Measurements from ENCODE around the gene ISYNA1.

ISYNA1 gene

DNA sequence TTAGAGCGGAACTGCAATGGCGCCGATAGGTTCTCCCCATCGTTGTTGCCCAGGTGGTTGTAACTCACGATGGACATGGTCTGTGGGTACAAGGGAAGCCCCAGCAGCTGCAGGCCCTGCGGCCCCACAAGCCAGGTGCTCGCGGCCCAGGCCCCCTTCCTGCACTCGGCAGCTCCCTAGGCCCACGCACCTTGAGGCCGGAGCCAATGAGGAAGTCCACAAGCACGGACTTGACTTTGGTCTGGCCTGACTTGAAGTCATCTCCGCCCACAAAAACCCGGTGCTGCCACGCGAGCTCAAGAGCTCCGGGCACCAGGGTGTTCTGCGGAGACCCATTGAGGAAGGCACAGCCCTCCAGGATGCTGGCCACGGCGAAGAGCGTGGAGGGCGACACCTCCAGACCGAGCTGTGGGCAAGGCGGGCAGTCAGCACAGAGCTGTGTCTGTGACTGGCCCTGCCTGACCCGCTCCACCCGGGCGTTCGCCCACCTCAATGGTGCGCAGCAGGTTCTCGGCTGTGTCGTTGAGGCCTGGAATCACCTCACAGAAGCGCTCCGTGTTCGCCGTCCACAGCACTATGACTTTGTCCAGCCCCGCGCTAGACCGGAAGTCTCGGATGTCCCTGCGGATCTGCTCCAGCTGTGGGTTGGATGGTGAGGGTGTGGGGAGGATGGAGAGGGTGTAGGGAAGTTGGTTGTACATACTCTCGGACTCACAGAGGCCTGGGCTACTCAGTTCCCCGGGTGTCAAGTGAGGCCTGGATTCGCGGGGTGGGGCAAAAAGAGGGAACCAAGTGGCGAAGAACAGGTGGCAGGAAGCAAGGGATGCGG is 1.9 kb downstream of the ISYNA1 start:
- H3K79me1 ChIP-seq (ENCODE audit: low read length), result peaks cover 41% of the 10 kb centered on the region
- H3K27ac ChIP-seq (ENCODE audit: low read depth, low read length), result no peak overlapping the region
- WGBS (ENCODE audit: extremely low coverage, insufficient coverage, insufficient read length), result no CpG with 5 or more reads among the region's 46 CpGs
- peak in 1 of 2 donors; percentile 22 for DNase-seq
- H3K79me2 ChIP-seq (ENCODE audit: control insufficient read depth, insufficient read depth, low read length, poor library complexity), result peaks cover 16% of the 10 kb centered on the region
- H3K18ac ChIP-seq (ENCODE audit: low read length), result peak overlapping the region; percentile 10
- H3K4ac ChIP-seq (ENCODE audit: low read depth, low read length), result peak overlapping the region; percentile 59
- H3K23ac ChIP-seq (ENCODE audit: low read length), result no peak overlapping the region
- H2AFZ ChIP-seq (ENCODE audit: insufficient read depth, low read length, poor library complexity), result no peak overlapping the region
- H3K9ac ChIP-seq (ENCODE audit: low read length), result no peak overlapping the region
- H3K4me1 ChIP-seq (ENCODE audit: control insufficient read depth in 1 of 2, insufficient read depth in 2 of 2, low read length in 2 of 2), result peaks cover 39 to 55% of the 10 kb centered on the region in 2 experiments
- no peak overlapping the region for H4K12ac ChIP-seq (ENCODE audit: low read depth, low read length)
- H2BK120ac ChIP-seq (ENCODE audit: insufficient read depth, low read length, poor library complexity), result no peak overlapping the region
- peaks cover 23 to 24% of the 10 kb centered on the region in 2 experiments for H3K36me3 ChIP-seq (ENCODE audit: control insufficient read depth in 1 of 2, insufficient read depth in 2 of 2, low read length in 2 of 2)
- H3K4me3 ChIP-seq (ENCODE audit: low read depth, low read length), result no peak overlapping the region
- no peak overlapping the region for H2BK12ac ChIP-seq (ENCODE audit: low read length)
- no peak overlapping the region for H4K91ac ChIP-seq (ENCODE audit: low read depth, low read length)
- H2BK5ac ChIP-seq (ENCODE audit: low read depth, low read length, poor library complexity), result no peak overlapping the region
- peak overlapping the region; percentile 79 for H3K4me2 ChIP-seq (ENCODE audit: low read length)
- no peak overlapping the region for H4K8ac ChIP-seq (ENCODE audit: low read depth, low read length)
- H2AK5ac ChIP-seq (ENCODE audit: low read length), result no peak overlapping the region
- no peak overlapping the region for H3K14ac ChIP-seq (ENCODE audit: low read length)
- no peaks in the 10 kb centered on the region for H3K27me3 ChIP-seq (ENCODE audit: insufficient read depth, low read length)
- peaks cover 2% of the 10 kb centered on the region for H3K9me3 ChIP-seq (ENCODE audit: insufficient read depth, low read depth, low read length)

GRCh38 chr19:18435178-18435841 is 2.6 kb downstream of the ISYNA1 start:
- H2BK120ac ChIP-seq (ENCODE audit: insufficient read depth, low read length, poor library complexity), result no peak overlapping the region
- H3K4me3 ChIP-seq (ENCODE audit: low read depth, low read length), result no peak overlapping the region
- H4K12ac ChIP-seq (ENCODE audit: low read depth, low read length), result no peak overlapping the region
- no peak overlapping the region for H2AFZ ChIP-seq (ENCODE audit: insufficient read depth, low read length, poor library complexity)
- peak in 1 of 2 donors; percentile 19 for DNase-seq
- H3K14ac ChIP-seq (ENCODE audit: low read length), result no peak overlapping the region
- no peak overlapping the region for H4K8ac ChIP-seq (ENCODE audit: low read depth, low read length)
- peaks cover 35 to 48% of the 10 kb centered on the region in 2 experiments for H3K4me1 ChIP-seq (ENCODE audit: control insufficient read depth in 1 of 2, insufficient read depth in 2 of 2, low read length in 2 of 2)
- no peak overlapping the region for H2BK5ac ChIP-seq (ENCODE audit: low read depth, low read length, poor library complexity)
- H4K91ac ChIP-seq (ENCODE audit: low read depth, low read length), result no peak overlapping the region
- peaks cover 23 to 28% of the 10 kb centered on the region in 2 experiments for H3K36me3 ChIP-seq (ENCODE audit: control insufficient read depth in 1 of 2, insufficient read depth in 2 of 2, low read length in 2 of 2)
- no peaks in the 10 kb centered on the region for H3K27me3 ChIP-seq (ENCODE audit: insufficient read depth, low read length)
- no CpG with 5 or more reads among the region's 49 CpGs for WGBS (ENCODE audit: extremely low coverage, insufficient coverage, insufficient read length)
- no peak overlapping the region for H2BK12ac ChIP-seq (ENCODE audit: low read length)
- no peak overlapping the region for H3K4ac ChIP-seq (ENCODE audit: low read depth, low read length)
- H3K18ac ChIP-seq (ENCODE audit: low read length), result no peak overlapping the region
- no peak overlapping the region for H2AK5ac ChIP-seq (ENCODE audit: low read length)
- H3K23ac ChIP-seq (ENCODE audit: low read length), result no peak overlapping the region
- no peak overlapping the region for H3K9ac ChIP-seq (ENCODE audit: low read length)
- peaks cover 16% of the 10 kb centered on the region for H3K79me2 ChIP-seq (ENCODE audit: control insufficient read depth, insufficient read depth, low read length, poor library complexity)
- no peak overlapping the region for H3K27ac ChIP-seq (ENCODE audit: low read depth, low read length)
- peaks cover 2% of the 10 kb centered on the region for H3K9me3 ChIP-seq (ENCODE audit: insufficient read depth, low read depth, low read length)
- H3K4me2 ChIP-seq (ENCODE audit: low read length), result no peak overlapping the region
- peaks cover 39% of the 10 kb centered on the region for H3K79me1 ChIP-seq (ENCODE audit: low read length)

DNA sequence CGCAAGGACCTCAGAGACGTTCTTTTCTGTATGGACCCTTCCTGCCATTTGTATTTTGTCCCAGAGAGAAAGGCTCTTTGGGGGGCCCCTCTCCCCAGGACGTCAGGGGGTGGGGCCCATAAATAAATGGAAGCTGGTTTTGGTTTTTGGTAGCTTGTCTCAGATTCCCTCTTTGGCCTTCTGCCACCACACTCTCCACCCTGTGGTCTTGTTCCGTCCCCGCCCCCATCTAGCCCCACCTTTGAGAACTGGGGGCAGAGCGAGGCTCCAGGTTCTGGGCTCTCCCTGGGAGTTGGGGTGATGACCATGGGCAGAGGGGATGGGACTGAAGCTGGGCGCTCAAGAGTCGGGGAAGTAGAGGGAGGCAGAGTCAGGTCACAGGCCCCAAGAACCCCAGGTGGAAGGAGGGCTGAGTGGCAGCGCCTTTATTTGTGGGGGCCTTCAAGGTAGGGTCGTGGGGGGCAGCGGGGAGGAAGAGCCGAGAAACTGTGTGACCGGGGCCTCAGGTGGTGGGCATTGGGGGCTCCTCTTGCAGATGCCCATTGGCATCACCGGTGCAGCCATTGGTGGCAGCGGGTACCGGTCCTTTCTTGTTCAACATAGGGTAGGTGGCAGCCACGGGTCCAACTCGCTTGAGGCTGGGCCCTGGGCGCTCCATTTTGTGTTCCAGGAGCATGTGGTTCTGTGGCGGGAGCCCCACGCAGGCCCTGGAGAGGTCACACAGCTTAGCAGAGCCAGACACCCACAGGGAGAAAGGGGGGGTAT is 3.3 kb downstream of the ISYNA1 start:
- Histone ChIP-seq H4K12ac (ENCODE audit: low read depth, low read length) (no peak overlapping the region), H4K8ac (ENCODE audit: low read depth, low read length) (no peak overlapping the region)
- no CpG with 5 or more reads among the region's 21 CpGs for WGBS (ENCODE audit: extremely low coverage, insufficient coverage, insufficient read length)

DNA sequence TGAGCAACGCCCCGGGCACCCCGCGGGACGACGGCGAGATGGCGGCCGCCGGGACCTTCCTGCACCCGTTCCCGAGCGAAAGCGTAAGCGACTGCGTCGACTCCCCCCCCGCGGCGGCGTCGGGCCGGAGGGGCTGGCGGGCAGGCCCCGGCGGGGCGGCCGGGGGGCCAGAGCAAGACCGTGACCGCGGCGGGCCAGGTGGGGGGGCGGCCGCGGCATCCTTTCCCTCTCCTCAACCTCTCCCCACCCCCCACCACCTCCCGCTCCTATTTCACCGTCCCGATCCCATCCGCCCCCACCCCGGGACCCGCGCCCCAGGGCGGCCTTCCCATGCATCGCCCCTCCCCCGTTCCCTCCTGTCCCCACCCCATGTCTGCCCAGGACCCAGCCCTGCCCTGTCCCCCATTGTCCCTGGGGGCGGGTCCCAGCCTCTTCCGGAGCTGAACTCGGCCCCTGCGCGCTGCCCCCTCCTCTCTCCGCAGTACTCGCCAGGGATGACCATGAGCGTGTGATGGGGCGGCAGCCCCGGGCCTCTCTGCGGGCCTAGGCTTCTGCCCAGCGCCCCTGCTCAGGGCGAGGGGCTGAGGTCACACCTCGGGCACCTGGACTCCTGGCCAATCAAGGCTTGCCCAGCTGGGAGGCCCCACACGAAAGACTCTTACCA is 4.1 kb downstream of the ISYNA1 start:
- WGBS (ENCODE audit: extremely low coverage, insufficient coverage, insufficient read length), result no CpG with 5 or more reads among the region's 60 CpGs
- DNase-seq, result peak in 1 of 2 donors; percentile 27
- H3K4me3 ChIP-seq (ENCODE audit: low read depth, low read length), result peak overlapping the region; percentile 52

More for the DNA sequence above, 3.3 kb downstream of the ISYNA1 start:
- no peak overlapping the region for H2AFZ ChIP-seq (ENCODE audit: insufficient read depth, low read length, poor library complexity)
- H3K4me3 ChIP-seq (ENCODE audit: low read depth, low read length), result no peak overlapping the region
- no peaks in the 10 kb centered on the region for H3K27me3 ChIP-seq (ENCODE audit: insufficient read depth, low read length)
- no peak for DNase-seq
- H3K79me2 ChIP-seq (ENCODE audit: control insufficient read depth, insufficient read depth, low read length, poor library complexity), result peaks cover 17% of the 10 kb centered on the region
- peaks cover 2% of the 10 kb centered on the region for H3K9me3 ChIP-seq (ENCODE audit: insufficient read depth, low read depth, low read length)
- peak overlapping the region; percentile 64 for H2BK5ac ChIP-seq (ENCODE audit: low read depth, low read length, poor library complexity)
- no peak overlapping the region for H4K91ac ChIP-seq (ENCODE audit: low read depth, low read length)
- H3K4ac ChIP-seq (ENCODE audit: low read depth, low read length), result peak overlapping the region; percentile 37
- H3K4me2 ChIP-seq (ENCODE audit: low read length), result peak overlapping the region; percentile 52
- H3K23ac ChIP-seq (ENCODE audit: low read length), result no peak overlapping the region
- H2BK120ac ChIP-seq (ENCODE audit: insufficient read depth, low read length, poor library complexity), result no peak overlapping the region
- peak overlapping the region; percentile 52 for H3K18ac ChIP-seq (ENCODE audit: low read length)
- peaks cover 23 to 28% of the 10 kb centered on the region in 2 experiments for H3K36me3 ChIP-seq (ENCODE audit: control insufficient read depth in 1 of 2, insufficient read depth in 2 of 2, low read length in 2 of 2)
- H2BK12ac ChIP-seq (ENCODE audit: low read length), result no peak overlapping the region
- no peak overlapping the region for H3K14ac ChIP-seq (ENCODE audit: low read length)
- no peak overlapping the region for H3K9ac ChIP-seq (ENCODE audit: low read length)
- peaks cover 32 to 46% of the 10 kb centered on the region in 2 experiments for H3K4me1 ChIP-seq (ENCODE audit: control insufficient read depth in 1 of 2, insufficient read depth in 2 of 2, low read length in 2 of 2)
- no peak overlapping the region for H2AK5ac ChIP-seq (ENCODE audit: low read length)
- H3K79me1 ChIP-seq (ENCODE audit: low read length), result peaks cover 37% of the 10 kb centered on the region
- peak overlapping the region; percentile 62 for H3K27ac ChIP-seq (ENCODE audit: low read depth, low read length)

More for the DNA sequence above, 4.1 kb downstream of the ISYNA1 start:
- Histone ChIP-seq H4K8ac (ENCODE audit: low read depth, low read length) (peak overlapping the region; percentile 26), H3K14ac (ENCODE audit: low read length) (peak overlapping the region; percentile 44), H2BK12ac (ENCODE audit: low read length) (peak overlapping the region; percentile 23), H2BK120ac (ENCODE audit: insufficient read depth, low read length, poor library complexity) (no peak overlapping the region), H3K9ac (ENCODE audit: low read length) (peak overlapping the region; percentile 39), H3K4me2 (ENCODE audit: low read length) (peak overlapping the region; percentile 52), H3K4ac (ENCODE audit: low read depth, low read length) (peak overlapping the region; percentile 37), H2AK5ac (ENCODE audit: low read length) (peak overlapping the region; percentile 12), H3K4me1 (ENCODE audit: control insufficient read depth in 1 of 2, insufficient read depth in 2 of 2, low read length in 2 of 2) (peaks cover 30 to 45% of the 10 kb centered on the region in 2 experiments), H3K27ac (ENCODE audit: low read depth, low read length) (peak overlapping the region; percentile 62), H2BK5ac (ENCODE audit: low read depth, low read length, poor library complexity) (peak overlapping the region; percentile 64), H2AFZ (ENCODE audit: insufficient read depth, low read length, poor library complexity) (peak overlapping the region; percentile 23), H3K79me1 (ENCODE audit: low read length) (peaks cover 36% of the 10 kb centered on the region), H3K18ac (ENCODE audit: low read length) (peak overlapping the region; percentile 33), H3K27me3 (ENCODE audit: insufficient read depth, low read length) (no peaks in the 10 kb centered on the region), H4K91ac (ENCODE audit: low read depth, low read length) (peak overlapping the region; percentile 75), H3K79me2 (ENCODE audit: control insufficient read depth, insufficient read depth, low read length, poor library complexity) (peaks cover 15% of the 10 kb centered on the region), H3K23ac (ENCODE audit: low read length) (no peak overlapping the region), H4K12ac (ENCODE audit: low read depth, low read length) (peak overlapping the region; percentile 67), H3K9me3 (ENCODE audit: insufficient read depth, low read depth, low read length) (peaks cover 2% of the 10 kb centered on the region), H3K36me3 (ENCODE audit: control insufficient read depth in 1 of 2, insufficient read depth in 2 of 2, low read length in 2 of 2) (peaks cover 23 to 28% of the 10 kb centered on the region in 2 experiments)
